GM12892 (cell line): ENCODE measurements around the gene KIAA0825.

Experiments used
- POLR2A ChIP-seq: IDR thresholded peaks from 2 replicates; pipeline ENCODE4 v1.6.1; 2011; ENCODE audit warnings: low read depth, low read length, control low read depth
- POLR2AphosphoS5 ChIP-seq: IDR thresholded peaks from 2 replicates; pipeline ENCODE4 v1.6.1; 2011; ENCODE audit warnings: low read depth, low read length, control low read depth
- TAF1 ChIP-seq: IDR thresholded peaks from 2 replicates; pipeline ENCODE4 v1.6.1; 2011; ENCODE audit warnings: low read depth, mild to moderate bottlenecking, control low read depth, low read length, borderline replicate concordance

- TF ChIP-seq POLR2A (no peak), POLR2AphosphoS5 (no peak), TAF1 (no peak)
These were observed 303.8 kb downstream of the KIAA0825 start for GRCh38 chr5:94314460-94315131.
